H1 (cell line): ENCODE data around the gene VPS18. TPM values are rescaled to one million over a fixed set of nuclear protein-coding genes. Genes with fewer than 3 reads are reported as not detected.

Experiments used
- CTCF ChIA-PET: fragments of 300-600 bp; sonication (Branson Sonifier 250); formaldehyde crosslinking; loops from one replicate; lab custom pipeline; 2021; ENCODE audit not compliant: partially characterized antibody; lab: Charles Lee
- POLR2A ChIA-PET: fragments of 300-600 bp; sonication (Branson Sonifier 250); formaldehyde crosslinking; loops from one replicate; lab custom pipeline; 2021; ENCODE audit warnings: inconsistent platforms; ENCODE audit not compliant: partially characterized antibody; lab: Charles Lee
- DNase-seq, 2 experiments: peaks; one replicate each; pipeline versions ENCODE4 v3.0.0 to v3.0.0-alpha.2; 2010 to 2022; ENCODE audit warnings: low spot score in 2 of 2, low read depth in 1 of 2, mixed read lengths in 1 of 2
- FAIRE-seq: peaks from 2 replicates; lab custom pipeline; 2011; peaks lifted over from hg19 to GRCh38; lab: Jason Lieb, UNC
- H2AFZ ChIP-seq: 2 replicates; pipeline ENCODE4 v1.8.1; 2012; ENCODE audit warnings: low read length, inconsistent platforms
- H2AK5ac ChIP-seq: 2 replicates; pipeline ENCODE4 v1.6.1; 2013; ENCODE audit warnings: low read depth, low read length
- H2BK120ac ChIP-seq: replicated peaks from 2 replicates; pipeline ENCODE3; 2013; ENCODE audit warnings: low read depth, low read length, inconsistent platforms
- H2BK12ac ChIP-seq: 2 replicates; pipeline ENCODE4 v1.6.1; 2013; ENCODE audit warnings: low read depth, low read length
- H2BK15ac ChIP-seq: 2 replicates; pipeline ENCODE4 v1.6.1; 2013; ENCODE audit warnings: low read length
- H2BK20ac ChIP-seq: 2 replicates; pipeline ENCODE4 v1.6.1; 2013; ENCODE audit warnings: low read length
- H2BK5ac ChIP-seq: 2 replicates; pipeline ENCODE4 v1.6.1; 2013; ENCODE audit warnings: low read depth, low read length
- H3K14ac ChIP-seq: 2 replicates; pipeline ENCODE4 v1.6.1; 2013; ENCODE audit warnings: inconsistent platforms; ENCODE audit not compliant: insufficient read length
- H3K18ac ChIP-seq: 2 replicates; pipeline ENCODE4 v1.6.1; 2013; ENCODE audit warnings: low read length; ENCODE audit errors: extremely low read depth
- H3K23ac ChIP-seq: 2 replicates; pipeline ENCODE4 v1.6.1; 2013; ENCODE audit warnings: inconsistent platforms; ENCODE audit not compliant: insufficient read length
- H3K23me2 ChIP-seq: 2 replicates; pipeline ENCODE4 v1.6.1; 2013; ENCODE audit warnings: low read depth, low read length
- H3K27ac ChIP-seq: 2 replicates; pipeline ENCODE4 v1.6.1; 2011; ENCODE audit warnings: low read depth, low read length, inconsistent platforms
- H3K27me3 ChIP-seq, 4 experiments: replicated peaks in 1 of 4; 1 replicate in 1 of 4; 2 replicates in 3 of 4; pipeline versions ENCODE4 v1.6.1 to v1.8.1; 2011 to 2013; ENCODE audit warnings: low read length in 3 of 4, mild to moderate bottlenecking in 3 of 4, inconsistent platforms in 2 of 4, mixed read lengths in 2 of 4, moderate library complexity in 1 of 4; ENCODE audit not compliant: control insufficient read depth in 3 of 4, insufficient read depth in 3 of 4; ENCODE audit errors: extremely low read depth in 1 of 4
- H3K36me3 ChIP-seq, 4 experiments: 2 replicates each; pipeline versions ENCODE4 v1.6.1 to v1.8.1; 2011 to 2013; ENCODE audit warnings: mild to moderate bottlenecking in 4 of 4, low read length in 3 of 4, moderate library complexity in 2 of 4, control low read depth in 1 of 4, inconsistent platforms in 1 of 4; ENCODE audit not compliant: insufficient read depth in 4 of 4, control insufficient read depth in 2 of 4
- H3K4ac ChIP-seq: replicated peaks from 2 replicates; pipeline ENCODE3; 2013; ENCODE audit warnings: low read length, low read depth, mixed read lengths, inconsistent platforms; ENCODE audit not compliant: insufficient read length
- H3K4me1 ChIP-seq, 4 experiments: replicated peaks in 1 of 4; 1 replicate in 1 of 4; 2 replicates in 3 of 4; pipeline versions ENCODE4 v1.6.1 to v1.8.1; 2011 to 2013; ENCODE audit warnings: low read length in 3 of 4, inconsistent platforms in 2 of 4, mixed read lengths in 1 of 4; ENCODE audit not compliant: insufficient read depth in 4 of 4, control insufficient read depth in 3 of 4
- H3K4me2 ChIP-seq, 2 experiments: 2 replicates each; pipeline versions ENCODE4 v1.6.1 to v1.8.1; 2011 to 2013; ENCODE audit warnings: low read depth in 2 of 2, low read length in 2 of 2, control low read depth in 1 of 2, inconsistent platforms in 1 of 2, mild to moderate bottlenecking in 1 of 2; ENCODE audit not compliant: insufficient read depth in 1 of 2
- H3K4me3 ChIP-seq, 4 experiments: fragments of 200-600, 300-600 bp in 1 of 4; sonication (generic), shearing (Covaris generic), sonication (Bioruptor Twin) in 1 of 4; 2 replicates each; pipeline versions ENCODE4 v1.5.1 to v1.8.1; 2011 to 2016; ENCODE audit warnings: low read length in 4 of 4, low read depth in 3 of 4, control low read depth in 2 of 4, inconsistent platforms in 2 of 4, mild to moderate bottlenecking in 2 of 4, mixed read lengths in 1 of 4, moderate library complexity in 1 of 4; ENCODE audit not compliant: insufficient read depth in 2 of 4; ENCODE audit errors: extremely low read depth in 1 of 4
- H3K56ac ChIP-seq: replicated peaks from 2 replicates; pipeline ENCODE3; 2013; ENCODE audit warnings: low read depth, mild to moderate bottlenecking, mixed read lengths, low read length, inconsistent platforms; ENCODE audit not compliant: insufficient read length
- H3K79me1 ChIP-seq: 2 replicates; pipeline ENCODE4 v1.6.1; 2013; ENCODE audit warnings: low read depth, low read length, control low read depth
- H3K79me2 ChIP-seq, 2 experiments: 2 replicates each; pipeline versions ENCODE4 v1.6.1 to v1.8.1; 2012 to 2013; ENCODE audit warnings: low read length in 2 of 2, mild to moderate bottlenecking in 2 of 2, inconsistent platforms in 1 of 2; ENCODE audit not compliant: insufficient read depth in 2 of 2, control insufficient read depth in 1 of 2
- H3K9ac ChIP-seq, 4 experiments: replicated peaks in 1 of 4; 1 replicate in 1 of 4; 2 replicates in 3 of 4; pipeline versions ENCODE4 v1.6.1 to v1.8.1; 2011 to 2013; ENCODE audit warnings: low read depth in 3 of 4, low read length in 3 of 4, control low read depth in 2 of 4, mild to moderate bottlenecking in 2 of 4, moderate library complexity in 2 of 4, inconsistent platforms in 1 of 4; ENCODE audit errors: extremely low read depth in 1 of 4
- H3K9me3 ChIP-seq, 2 experiments: 2 replicates each; pipeline versions ENCODE4 v1.6.1 to v1.8.1; 2012 to 2013; ENCODE audit warnings: mild to moderate bottlenecking in 2 of 2, moderate library complexity in 2 of 2, control low read depth in 1 of 2, inconsistent platforms in 1 of 2, low read depth in 1 of 2, low read length in 1 of 2, mixed read lengths in 1 of 2; ENCODE audit not compliant: insufficient read depth in 2 of 2
- H4K20me1 ChIP-seq, 2 experiments: replicated peaks in 1 of 2; 2 replicates each; pipeline versions ENCODE3 to v1.8.1; 2011 to 2013; ENCODE audit warnings: inconsistent platforms in 2 of 2, low read length in 2 of 2, mild to moderate bottlenecking in 1 of 2; ENCODE audit not compliant: insufficient read depth in 2 of 2, control insufficient read depth in 1 of 2
- H4K5ac ChIP-seq: 2 replicates; pipeline ENCODE4 v1.6.1; 2013; ENCODE audit warnings: low read length, low read depth, mixed read lengths, inconsistent platforms; ENCODE audit not compliant: insufficient read length
- H4K8ac ChIP-seq: 2 replicates; pipeline ENCODE4 v1.8.0; 2013; ENCODE audit warnings: mild to moderate bottlenecking, moderate library complexity, low read length, inconsistent platforms; ENCODE audit not compliant: insufficient read depth; ENCODE audit errors: extremely low read depth
- H4K91ac ChIP-seq: replicated peaks from 2 replicates; pipeline ENCODE3; 2013; ENCODE audit warnings: low read length, mixed read lengths, inconsistent platforms; ENCODE audit not compliant: insufficient read length
- NANOG ChIP-seq: IDR thresholded peaks from 2 replicates; pipeline ENCODE4 v1.6.1; 2011; ENCODE audit warnings: low read length, low read depth, mild to moderate bottlenecking, inconsistent platforms; ENCODE audit not compliant: insufficient read depth, poor library complexity, severe bottlenecking
- POLR2A ChIP-seq, 2 experiments: IDR thresholded peaks; 1 replicate in 1 of 2; 2 replicates in 1 of 2; pipeline ENCODE4 v1.6.1; 2011; ENCODE audit warnings: low read depth in 2 of 2, low read length in 2 of 2, mild to moderate bottlenecking in 2 of 2; ENCODE audit errors: control extremely low read depth in 1 of 2
- RAD21 ChIP-seq, 2 experiments: IDR thresholded peaks in 1 of 2; conservative IDR thresholded peaks in 1 of 2; 2 replicates each; pipeline ENCODE4 v1.6.1; 2011; ENCODE audit warnings: low read depth in 2 of 2, low read length in 2 of 2, improper control_type of control experiment in 1 of 2, inconsistent platforms in 1 of 2, mild to moderate bottlenecking in 1 of 2, moderate library complexity in 1 of 2
- SAP30 ChIP-seq: fragments of 300-600 bp; sonication (generic); IDR thresholded peaks from 2 replicates; pipeline ENCODE4 v1.7.1; 2012; ENCODE audit warnings: low read length, moderate library complexity, mild to moderate bottlenecking, inconsistent platforms; ENCODE audit not compliant: insufficient read depth, insufficient replicate concordance
- WGBS, 2 experiments: shearing (Covaris generic) in 1 of 2; methylation state at CpG; one replicate each; pipeline versions ENCODE4 v1.1.6 to v1.1.7; 2013 to 2015; ENCODE audit warnings: low lambda C conversion rate in 2 of 2, mixed read lengths in 2 of 2, inconsistent platforms in 1 of 2, low coverage in 1 of 2, missing lambda C conversion rate in 1 of 2; ENCODE audit not compliant: insufficient replicate concordance in 2 of 2, insufficient coverage in 1 of 2, insufficient read length in 1 of 2; ENCODE audit errors: extremely low coverage in 1 of 2, missing lambda C conversion rate in 1 of 2; 5-methylcytosine and 5-hydroxymethylcytosine counted together
- polyA plus RNA-seq, 7 experiments: library from polyadenylated mRNA; depleted of rRNA in 3 of 7; stranded (reverse) in 5 of 7; unstranded in 2 of 7; fragments of >200 nt in 5 of 7; fragments of 200-250 nt in 2 of 7; gene quantifications; 1 replicate in 5 of 7; 2 replicates in 1 of 7; 4 replicates in 1 of 7; pipeline versions ENCODE4 v1.2.1 to v1.2.3, GENCODE V29; 2011 to 2013; ENCODE audit warnings: missing spikeins in 2 of 7, mixed read lengths in 2 of 7
- total RNA-seq: library from RNA; stranded (reverse); fragmentation: NEBNext Ultra II Directional; extraction: Animal tissue kit (Norgen Biotek cat#: 25700); gene quantifications from 2 replicates; pipeline ENCODE4 v1.2.1, GENCODE V29; 2021
- TF ChIP-seq, protein P1 (sequence below): IDR thresholded peaks from 2 replicates; pipeline ENCODE4 v1.6.1; 2011; ENCODE audit warnings: low read depth, mild to moderate bottlenecking, low read length; ENCODE audit not compliant: insufficient read depth
- TF ChIP-seq, protein P2 (sequence below), 3 experiments: IDR thresholded peaks; 1 replicate in 2 of 3; 2 replicates in 1 of 3; pipeline versions ENCODE4 v1.5.1 to v1.6.1; 2011; ENCODE audit warnings: low read length in 3 of 3, mild to moderate bottlenecking in 3 of 3, inconsistent platforms in 2 of 3, low read depth in 1 of 3, moderate library complexity in 1 of 3; ENCODE audit not compliant: insufficient read depth in 1 of 3; ENCODE audit errors: control extremely low read depth in 1 of 3
- TF ChIP-seq, protein P3 (sequence below): IDR thresholded peaks from 2 replicates; pipeline ENCODE4 v1.6.1; 2012; ENCODE audit warnings: inconsistent platforms

Gene VPS18
- total and polyA plus RNA-seq, 2 of the 8 experiments (the other 6 are each of a cell fraction or from before 2014, with no cell fraction given) = 28.9 to 32.7 TPM

DNA sequence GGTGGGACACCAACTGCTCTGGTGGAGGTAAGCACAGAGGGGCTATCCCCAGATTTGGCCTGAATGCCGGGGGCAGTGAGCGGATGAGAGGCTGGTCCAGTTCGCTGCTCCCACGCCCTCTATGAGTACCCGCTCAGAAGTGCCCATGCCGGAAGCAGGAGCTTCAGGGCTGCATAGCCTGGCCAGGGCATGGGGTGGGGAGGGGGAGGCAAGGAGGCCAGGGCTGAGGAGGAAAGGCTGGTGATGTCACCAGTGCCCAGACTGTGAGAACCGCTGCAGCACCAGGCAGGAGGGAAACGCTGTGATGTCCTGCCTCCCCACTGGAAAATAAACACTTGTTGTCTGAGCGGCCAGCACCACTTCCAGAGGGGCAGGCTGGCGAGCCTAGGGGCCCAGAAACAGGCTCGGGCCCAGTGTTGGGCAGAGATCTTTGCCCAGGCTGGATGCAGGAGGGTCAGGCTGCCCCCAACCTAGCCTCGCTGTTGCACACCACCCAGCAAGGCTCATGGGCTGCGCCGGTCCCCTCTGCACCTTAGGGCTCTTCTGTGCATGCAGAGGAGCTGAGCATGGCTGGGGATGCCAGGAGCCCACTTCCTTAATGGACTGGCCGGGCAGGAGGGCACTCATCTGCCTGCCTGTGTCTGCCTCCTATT is 24.0 kb downstream of the VPS18 start:
- WGBS, 2 experiments = 83% methylated on average over 15 of the region's 15 CpGs; no CpG with 5 or more reads in 1 of the 2 experiments
- 0 out of 2 replicates have a peak overlapping the region, but pooled peaks have one; percentile 46 for H2BK15ac ChIP-seq
- H4K20me1 ChIP-seq = peaks cover 0 to 3% of the 10 kb centered on the region in 2 experiments
- H3K23me2 ChIP-seq = peaks cover 4% of the 10 kb centered on the region; the same call in 1 of the 2 replicates
- H3K27ac ChIP-seq = no peak overlapping the region
- peak overlapping the region; percentile 39; the same call in 1 of the 2 replicates for H2BK12ac ChIP-seq
- no peak overlapping the region for H3K4me2 ChIP-seq
- H3K27me3 ChIP-seq = peaks cover 3 to 41% (median 17%) of the 10 kb centered on the region in 4 experiments
- CTCF ChIA-PET = interaction anchor here (0.5 to 24.4 kb wide), 10 partner anchors 15 to 528 kb away, joined by 3 to 619 read pairs (median 4); partner anchors contain the start of genes CHAC1, DLL4 and VPS18
- H4K8ac ChIP-seq = peak overlapping the region; percentile 45; the same call in 1 of the 2 replicates
- H3K9ac ChIP-seq = no peak overlapping the region
- H2AFZ ChIP-seq = no peak overlapping the region
- no peaks in the 10 kb centered on the region for H3K9me3 ChIP-seq
- no peak overlapping the region for H2BK120ac ChIP-seq
- no peak overlapping the region for H3K56ac ChIP-seq
- POLR2A ChIA-PET = interaction anchor here (0.7 to 43.8 kb wide), 6 partner anchors 8 to 366 kb away, joined by 3 to 1505 read pairs (median 4); partner anchors contain the start of genes CHAC1 and DLL4
- H3K4me3 ChIP-seq = no peak overlapping the region
- H3K79me2 ChIP-seq = no peaks in the 10 kb centered on the region
- H2AK5ac ChIP-seq = no peak overlapping the region
- H3K79me1 ChIP-seq = no peaks in the 10 kb centered on the region
- no peak overlapping the region for H4K5ac ChIP-seq
- H2BK20ac ChIP-seq = no peak overlapping the region
- no peak overlapping the region for H3K14ac ChIP-seq
- no peak overlapping the region for H3K4ac ChIP-seq
- H4K91ac ChIP-seq = peak overlapping the region; percentile 36
- no peak for DNase-seq
- H3K18ac ChIP-seq = no peak overlapping the region; the same call in 1 of the 2 replicates
- H3K36me3 ChIP-seq = no peaks in the 10 kb centered on the region
- FAIRE-seq = no peak
- no peak overlapping the region for H3K23ac ChIP-seq
- H2BK5ac ChIP-seq = 0 out of 2 replicates have a peak overlapping the region, but pooled peaks have one; percentile 16
- H3K4me1 ChIP-seq = peaks cover 0 to 17% (median 4%) of the 10 kb centered on the region in 4 experiments; a peak in 2 of 7 replicates
- TF ChIP-seq SAP30 (no peak), RAD21 (IDR thresholded peaks at IDR 0.05 in 1 of 2, conservative IDR thresholded peaks at IDR 0.05 in 1 of 2; ENCODE audit: low read depth in 2 of 2, low read length in 2 of 2) (no peak), POLR2A (IDR thresholded peaks at IDR 0.05; ENCODE audit: control extremely low read depth in 1 of 2, low read depth in 2 of 2, low read length in 2 of 2) (no peak), NANOG (no peak)
- TF ChIP-seq, protein P1, sequence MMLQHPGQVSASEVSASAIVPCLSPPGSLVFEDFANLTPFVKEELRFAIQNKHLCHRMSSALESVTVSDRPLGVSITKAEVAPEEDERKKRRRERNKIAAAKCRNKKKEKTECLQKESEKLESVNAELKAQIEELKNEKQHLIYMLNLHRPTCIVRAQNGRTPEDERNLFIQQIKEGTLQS = no peak
- TF ChIP-seq, protein P2, sequence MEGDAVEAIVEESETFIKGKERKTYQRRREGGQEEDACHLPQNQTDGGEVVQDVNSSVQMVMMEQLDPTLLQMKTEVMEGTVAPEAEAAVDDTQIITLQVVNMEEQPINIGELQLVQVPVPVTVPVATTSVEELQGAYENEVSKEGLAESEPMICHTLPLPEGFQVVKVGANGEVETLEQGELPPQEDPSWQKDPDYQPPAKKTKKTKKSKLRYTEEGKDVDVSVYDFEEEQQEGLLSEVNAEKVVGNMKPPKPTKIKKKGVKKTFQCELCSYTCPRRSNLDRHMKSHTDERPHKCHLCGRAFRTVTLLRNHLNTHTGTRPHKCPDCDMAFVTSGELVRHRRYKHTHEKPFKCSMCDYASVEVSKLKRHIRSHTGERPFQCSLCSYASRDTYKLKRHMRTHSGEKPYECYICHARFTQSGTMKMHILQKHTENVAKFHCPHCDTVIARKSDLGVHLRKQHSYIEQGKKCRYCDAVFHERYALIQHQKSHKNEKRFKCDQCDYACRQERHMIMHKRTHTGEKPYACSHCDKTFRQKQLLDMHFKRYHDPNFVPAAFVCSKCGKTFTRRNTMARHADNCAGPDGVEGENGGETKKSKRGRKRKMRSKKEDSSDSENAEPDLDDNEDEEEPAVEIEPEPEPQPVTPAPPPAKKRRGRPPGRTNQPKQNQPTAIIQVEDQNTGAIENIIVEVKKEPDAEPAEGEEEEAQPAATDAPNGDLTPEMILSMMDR (IDR thresholded peaks at IDR 0.05; ENCODE audit: control extremely low read depth in 1 of 3, insufficient read depth in 1 of 3, low read depth in 1 of 3, low read length in 3 of 3) = no peak
- TF ChIP-seq, protein P3, sequence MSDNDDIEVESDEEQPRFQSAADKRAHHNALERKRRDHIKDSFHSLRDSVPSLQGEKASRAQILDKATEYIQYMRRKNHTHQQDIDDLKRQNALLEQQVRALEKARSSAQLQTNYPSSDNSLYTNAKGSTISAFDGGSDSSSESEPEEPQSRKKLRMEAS = no peak
